ENCODE measurements around the gene PLAGL1. TPM values are rescaled to one million over a fixed set of nuclear protein-coding genes. Genes with fewer than 3 reads are reported as not detected.

The PLAGL1 gene
- total and polyA plus RNA-seq, 2 donors (not counting 1 experiment from before 2014, with no cell fraction given), result 23.6 to 36.0 TPM

DNA sequence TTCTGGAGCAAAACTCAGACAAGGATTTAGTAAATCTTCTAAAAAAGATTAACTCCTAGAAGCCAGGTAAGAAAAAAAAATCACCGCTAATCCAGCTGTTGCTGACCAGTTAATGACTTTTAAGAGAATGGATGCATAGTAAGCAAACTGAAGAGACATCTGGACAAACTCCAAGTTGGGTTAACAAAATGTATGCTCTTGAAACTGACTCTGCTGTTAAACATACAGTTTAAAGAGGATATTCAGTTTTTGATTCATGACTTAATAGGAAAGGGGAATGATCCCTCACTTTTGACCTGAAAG lies 70.4 kb downstream of the PLAGL1 start:
- no peak overlapping the region for H3K27ac ChIP-seq (ENCODE audit: low read length in 2 of 2)
- peaks cover 0 to 12% (median 0%) of the 10 kb centered on the region in 3 donors for H3K9me3 ChIP-seq (ENCODE audit: control extremely low read depth in 1 of 3, control insufficient read depth in 2 of 3, insufficient read depth in 1 of 3, low read length in 2 of 3)
- no peak overlapping the region for H2AFZ ChIP-seq (ENCODE audit: insufficient read depth, low read depth, low read length, poor library complexity, severe bottlenecking)
- no peak for TF ChIP-seq EZH2 (IDR thresholded peaks at IDR 0.05; ENCODE audit: borderline replicate concordance, insufficient read depth, low read depth, low read length, poor library complexity, severe bottlenecking)
- TF ChIP-seq, protein P1, sequence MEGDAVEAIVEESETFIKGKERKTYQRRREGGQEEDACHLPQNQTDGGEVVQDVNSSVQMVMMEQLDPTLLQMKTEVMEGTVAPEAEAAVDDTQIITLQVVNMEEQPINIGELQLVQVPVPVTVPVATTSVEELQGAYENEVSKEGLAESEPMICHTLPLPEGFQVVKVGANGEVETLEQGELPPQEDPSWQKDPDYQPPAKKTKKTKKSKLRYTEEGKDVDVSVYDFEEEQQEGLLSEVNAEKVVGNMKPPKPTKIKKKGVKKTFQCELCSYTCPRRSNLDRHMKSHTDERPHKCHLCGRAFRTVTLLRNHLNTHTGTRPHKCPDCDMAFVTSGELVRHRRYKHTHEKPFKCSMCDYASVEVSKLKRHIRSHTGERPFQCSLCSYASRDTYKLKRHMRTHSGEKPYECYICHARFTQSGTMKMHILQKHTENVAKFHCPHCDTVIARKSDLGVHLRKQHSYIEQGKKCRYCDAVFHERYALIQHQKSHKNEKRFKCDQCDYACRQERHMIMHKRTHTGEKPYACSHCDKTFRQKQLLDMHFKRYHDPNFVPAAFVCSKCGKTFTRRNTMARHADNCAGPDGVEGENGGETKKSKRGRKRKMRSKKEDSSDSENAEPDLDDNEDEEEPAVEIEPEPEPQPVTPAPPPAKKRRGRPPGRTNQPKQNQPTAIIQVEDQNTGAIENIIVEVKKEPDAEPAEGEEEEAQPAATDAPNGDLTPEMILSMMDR (IDR thresholded peaks at IDR 0.05), result no peak
- H3K4me3 ChIP-seq (ENCODE audit: control extremely low read depth in 1 of 5, extremely low read depth in 1 of 5, insufficient read depth in 1 of 5, low read depth in 2 of 5, low read length in 4 of 5), result no peak overlapping the region
- Mint-ChIP-seq H3K4me1 (peaks cover 3% of the 10 kb centered on the region), H3K27ac (no peak overlapping the region), H3K4me3 (no peak overlapping the region), H3K9me3 (ENCODE audit: insufficient read depth) (no peaks in the 10 kb centered on the region), H3K27me3 (no peaks in the 10 kb centered on the region)
- H3K79me2 ChIP-seq (ENCODE audit: control insufficient read depth, insufficient read depth, low read length), result no peaks in the 10 kb centered on the region
- DNase-seq (no peak), ATAC-seq (ENCODE audit: low read depth) (no peak)
- H4K20me1 ChIP-seq (ENCODE audit: control insufficient read depth, insufficient read depth, low read length, poor library complexity, severe bottlenecking), result no peaks in the 10 kb centered on the region
- H3K4me2 ChIP-seq (replicated peaks; ENCODE audit: low read depth, low read length, poor library complexity, severe bottlenecking), result no peak overlapping the region
- no peak overlapping the region for H3K9ac ChIP-seq (ENCODE audit: low read length)
- intact Hi-C loops (cut with micrococcal nuclease), result no loop called here
- 80% methylated on average over 1 of the region's 1 CpG for WGBS (ENCODE audit: insufficient coverage)
- H3K27me3 ChIP-seq (replicated peaks in 1 of 4; ENCODE audit: control extremely low read depth in 1 of 4, control insufficient read depth in 3 of 4, insufficient read depth in 4 of 4, low read length in 3 of 4), result no peaks in the 10 kb centered on the region
- POLR2A ChIA-PET, result no interaction called here
- no peaks in the 10 kb centered on the region for H3K36me3 ChIP-seq (replicated peaks in 1 of 2; ENCODE audit: control extremely low read depth in 1 of 2, control insufficient read depth in 1 of 2, extremely low read depth in 1 of 2, insufficient read depth in 2 of 2, low read length in 1 of 2)
- CTCF ChIA-PET, result interaction anchor here (9.2 kb wide), 1 partner anchor 76 kb away, joined by 108 read pairs; no protein-coding TSS in a partner anchor
- no peaks in the 10 kb centered on the region for H3K4me1 ChIP-seq (ENCODE audit: control insufficient read depth in 2 of 2, insufficient read depth in 2 of 2, low read length in 2 of 2)

DNA sequence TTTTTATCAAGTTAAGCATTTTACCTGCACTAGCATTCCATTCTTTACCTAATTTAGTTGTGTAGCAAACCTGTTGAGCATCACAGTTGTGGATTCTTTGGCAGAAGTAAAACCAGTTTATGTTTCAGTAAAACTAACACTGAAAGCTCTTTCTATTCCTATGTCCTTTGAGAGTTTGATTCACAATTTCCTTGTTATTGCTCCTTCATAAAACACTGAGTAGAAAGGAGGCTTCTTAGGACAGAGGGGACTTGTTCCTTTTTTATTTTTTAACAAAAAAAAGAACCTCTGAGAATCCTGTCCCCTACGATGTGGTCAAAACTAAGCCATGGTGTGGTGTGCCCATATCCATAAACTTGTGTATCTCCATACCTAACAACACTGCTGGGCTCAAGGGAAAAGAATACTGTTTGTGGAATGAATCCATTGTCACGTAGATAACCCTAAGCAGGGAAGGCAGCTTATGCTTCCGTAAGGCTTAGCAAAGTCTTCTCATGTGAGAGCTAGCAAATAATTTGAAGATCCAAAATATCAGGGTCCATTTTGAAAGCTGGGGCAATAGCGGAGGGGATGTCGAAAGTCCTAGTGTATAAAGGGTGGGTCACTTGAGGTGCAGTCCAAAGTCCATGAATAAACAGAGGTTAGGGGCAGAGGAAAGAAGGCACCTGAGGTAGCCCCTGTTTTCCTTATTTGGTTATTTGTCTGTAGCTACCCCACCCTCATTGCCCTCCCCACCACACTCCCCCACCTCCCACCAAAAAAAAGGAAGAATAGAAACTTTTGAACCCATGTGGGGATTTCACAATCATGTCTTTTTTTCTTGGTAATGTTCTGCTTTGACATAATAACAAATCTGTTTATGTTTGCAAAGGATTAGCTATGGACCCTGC lies 71.0 kb downstream of the PLAGL1 start:
- Histone ChIP-seq H3K4me1 (ENCODE audit: control insufficient read depth in 2 of 2, insufficient read depth in 2 of 2, low read length in 2 of 2) (no peaks in the 10 kb centered on the region), H3K79me2 (ENCODE audit: control insufficient read depth, insufficient read depth, low read length) (no peaks in the 10 kb centered on the region), H3K9ac (ENCODE audit: low read length) (no peak overlapping the region), H3K36me3 (replicated peaks in 1 of 2; ENCODE audit: control extremely low read depth in 1 of 2, control insufficient read depth in 1 of 2, extremely low read depth in 1 of 2, insufficient read depth in 2 of 2, low read length in 1 of 2) (no peaks in the 10 kb centered on the region), H2AFZ (ENCODE audit: insufficient read depth, low read depth, low read length, poor library complexity, severe bottlenecking) (no peak overlapping the region), H3K4me3 (ENCODE audit: control extremely low read depth in 1 of 5, extremely low read depth in 1 of 5, insufficient read depth in 1 of 5, low read depth in 2 of 5, low read length in 4 of 5) (no peak overlapping the region), H4K20me1 (ENCODE audit: control insufficient read depth, insufficient read depth, low read length, poor library complexity, severe bottlenecking) (no peaks in the 10 kb centered on the region), H3K27me3 (replicated peaks in 1 of 4; ENCODE audit: control extremely low read depth in 1 of 4, control insufficient read depth in 3 of 4, insufficient read depth in 4 of 4, low read length in 3 of 4) (no peaks in the 10 kb centered on the region), H3K27ac (ENCODE audit: low read length in 2 of 2) (no peak overlapping the region), H3K4me2 (replicated peaks; ENCODE audit: low read depth, low read length, poor library complexity, severe bottlenecking) (no peak overlapping the region), H3K9me3 (ENCODE audit: control extremely low read depth in 1 of 3, control insufficient read depth in 2 of 3, insufficient read depth in 1 of 3, low read length in 2 of 3) (peaks cover 0 to 8% (median 0%) of the 10 kb centered on the region in 3 donors)
- Mint-ChIP-seq H3K9me3 (ENCODE audit: insufficient read depth) (peaks cover 2% of the 10 kb centered on the region), H3K27ac (no peak overlapping the region), H3K4me1 (peaks cover 3% of the 10 kb centered on the region), H3K27me3 (no peaks in the 10 kb centered on the region), H3K4me3 (no peak overlapping the region)
- ATAC-seq (ENCODE audit: low read depth) (no peak), DNase-seq (no peak)
- ChIA-PET CTCF (interaction anchor here (9.2 kb wide), 1 partner anchor 76 kb away, joined by 108 read pairs; no protein-coding TSS in a partner anchor), POLR2A (no interaction called here)
- no peak for TF ChIP-seq EZH2 (IDR thresholded peaks at IDR 0.05; ENCODE audit: borderline replicate concordance, insufficient read depth, low read depth, low read length, poor library complexity, severe bottlenecking)
- TF ChIP-seq, protein P1 (IDR thresholded peaks at IDR 0.05), result no peak
- intact Hi-C loops (cut with micrococcal nuclease), result no loop called here
- WGBS (ENCODE audit: insufficient coverage), result 97% methylated on average over 3 of the region's 5 CpGs
